Measurements from ENCODE around the gene EVPL. TPM values are rescaled to one million over a fixed set of nuclear protein-coding genes. Genes with fewer than 3 reads are reported as not detected.
"Not testable (repeated sequence)": the region's sequence is repeated elsewhere in the genome, so short reads cannot be mapped to it uniquely, and the experiment has no call there.

Gene EVPL
- total RNA-seq, 1 donor from 2014 or later, result not detected

DNA sequence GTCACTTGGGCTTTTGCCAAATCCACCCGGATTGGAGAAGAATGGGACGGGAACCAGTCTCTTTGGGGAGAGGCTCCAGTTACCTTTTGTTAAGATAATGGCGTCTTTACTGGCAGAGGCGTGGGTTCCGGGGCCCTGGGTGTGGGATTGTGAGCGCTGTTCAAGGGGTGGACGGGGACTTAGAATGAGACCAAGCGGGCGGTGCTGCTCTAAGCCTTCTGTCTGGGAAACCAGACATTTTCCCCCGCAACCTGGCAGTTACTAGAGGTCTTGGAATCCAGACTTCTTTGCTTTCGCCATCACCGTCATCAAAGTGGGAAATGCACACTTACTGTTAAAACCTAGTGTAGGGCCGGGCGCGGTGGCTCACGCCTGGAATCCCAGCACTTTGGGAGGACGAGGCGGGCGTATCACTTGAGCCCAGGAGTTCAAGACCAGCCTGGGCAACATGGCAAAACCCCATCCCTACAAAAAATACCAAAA is 47.4 kb downstream of the EVPL start:
- Mint-ChIP-seq H3K36me3 (ENCODE audit: low read depth) (peaks cover 3% of the 10 kb centered on the region), H3K4me1 (ENCODE audit: low read depth) (peaks cover 72% of the 10 kb centered on the region), H3K4me3 (ENCODE audit: unreplicated experiment) (peak overlapping the region; percentile 84), H3K27ac (ENCODE audit: unreplicated experiment) (peak overlapping the region; percentile 98), H3K27me3 (ENCODE audit: low read depth) (no peaks in the 10 kb centered on the region), H3K9me3 (ENCODE audit: low read depth) (no peaks in the 10 kb centered on the region)
- TF ChIP-seq, protein P1, sequence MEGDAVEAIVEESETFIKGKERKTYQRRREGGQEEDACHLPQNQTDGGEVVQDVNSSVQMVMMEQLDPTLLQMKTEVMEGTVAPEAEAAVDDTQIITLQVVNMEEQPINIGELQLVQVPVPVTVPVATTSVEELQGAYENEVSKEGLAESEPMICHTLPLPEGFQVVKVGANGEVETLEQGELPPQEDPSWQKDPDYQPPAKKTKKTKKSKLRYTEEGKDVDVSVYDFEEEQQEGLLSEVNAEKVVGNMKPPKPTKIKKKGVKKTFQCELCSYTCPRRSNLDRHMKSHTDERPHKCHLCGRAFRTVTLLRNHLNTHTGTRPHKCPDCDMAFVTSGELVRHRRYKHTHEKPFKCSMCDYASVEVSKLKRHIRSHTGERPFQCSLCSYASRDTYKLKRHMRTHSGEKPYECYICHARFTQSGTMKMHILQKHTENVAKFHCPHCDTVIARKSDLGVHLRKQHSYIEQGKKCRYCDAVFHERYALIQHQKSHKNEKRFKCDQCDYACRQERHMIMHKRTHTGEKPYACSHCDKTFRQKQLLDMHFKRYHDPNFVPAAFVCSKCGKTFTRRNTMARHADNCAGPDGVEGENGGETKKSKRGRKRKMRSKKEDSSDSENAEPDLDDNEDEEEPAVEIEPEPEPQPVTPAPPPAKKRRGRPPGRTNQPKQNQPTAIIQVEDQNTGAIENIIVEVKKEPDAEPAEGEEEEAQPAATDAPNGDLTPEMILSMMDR (IDR thresholded peaks at IDR 0.05), result no peak
- DNase-seq (ENCODE audit: low spot score), result peak; percentile 75

DNA sequence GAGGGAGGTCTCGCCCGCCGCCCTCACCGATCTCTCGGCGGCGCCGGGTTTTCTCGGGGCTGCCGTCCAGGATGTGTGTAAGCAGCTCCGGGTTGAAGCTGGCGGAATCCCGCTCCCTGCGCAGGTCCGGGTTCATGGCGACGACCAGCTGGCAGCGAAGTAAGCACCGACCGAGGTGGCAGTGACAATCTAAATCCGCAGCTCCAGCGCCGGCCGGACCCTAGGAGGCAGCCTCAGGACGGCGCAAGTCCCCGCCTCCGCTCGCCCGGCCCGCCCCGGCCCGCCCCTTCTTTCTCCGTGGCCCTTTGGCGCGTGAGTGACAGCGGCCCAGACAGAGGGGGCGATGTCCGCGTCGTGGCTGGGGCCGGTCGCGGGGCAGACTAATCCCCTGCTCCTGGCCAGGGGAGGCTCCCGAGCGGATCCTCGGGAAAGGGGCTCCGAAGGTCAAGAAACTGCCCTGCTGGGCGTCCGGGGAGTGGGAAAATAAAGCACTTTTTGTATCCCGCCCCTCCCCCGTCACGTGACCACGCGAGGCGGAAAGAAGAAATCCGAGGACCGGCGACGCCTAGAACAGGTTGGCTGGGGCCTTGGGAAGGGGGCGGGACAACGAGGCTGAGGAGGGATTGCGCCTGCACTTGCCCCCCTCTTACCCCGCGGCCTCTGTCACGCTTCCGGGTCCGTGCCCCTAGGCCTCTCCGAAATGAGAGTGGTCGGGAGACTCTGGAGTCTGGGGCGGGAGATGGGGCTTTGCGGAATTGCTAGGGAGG is 48.0 kb downstream of the EVPL start, which contains the start of the genes ACOX1 and TEN1:
Gene ACOX1 (minus strand): TSS at position 229 of the 767 bp plus-strand sequence. CDS start 93 bp downstream, at position 136.
Gene TEN1 (plus strand): TSS at position 303 of the 767 bp plus-strand sequence. CDS start 6,953 bp downstream, outside the sequence.
- TF ChIP-seq, protein P1 (IDR thresholded peaks at IDR 0.05), result peak; percentile 72
- Mint-ChIP-seq H3K4me3 (ENCODE audit: unreplicated experiment) (peak within 1 kb of the TSS; percentile 84), H3K27me3 (ENCODE audit: low read depth) (no peaks in the 10 kb centered on the region), H3K4me1 (ENCODE audit: low read depth) (peaks cover 74% of the 10 kb centered on the region), H3K9me3 (ENCODE audit: low read depth) (no peaks in the 10 kb centered on the region), H3K36me3 (ENCODE audit: low read depth) (peaks cover 7% of the 10 kb centered on the region), H3K27ac (ENCODE audit: unreplicated experiment) (peak within 1 kb of the TSS; percentile 98)
- peak; percentile 97 for DNase-seq (ENCODE audit: low spot score)

DNA sequence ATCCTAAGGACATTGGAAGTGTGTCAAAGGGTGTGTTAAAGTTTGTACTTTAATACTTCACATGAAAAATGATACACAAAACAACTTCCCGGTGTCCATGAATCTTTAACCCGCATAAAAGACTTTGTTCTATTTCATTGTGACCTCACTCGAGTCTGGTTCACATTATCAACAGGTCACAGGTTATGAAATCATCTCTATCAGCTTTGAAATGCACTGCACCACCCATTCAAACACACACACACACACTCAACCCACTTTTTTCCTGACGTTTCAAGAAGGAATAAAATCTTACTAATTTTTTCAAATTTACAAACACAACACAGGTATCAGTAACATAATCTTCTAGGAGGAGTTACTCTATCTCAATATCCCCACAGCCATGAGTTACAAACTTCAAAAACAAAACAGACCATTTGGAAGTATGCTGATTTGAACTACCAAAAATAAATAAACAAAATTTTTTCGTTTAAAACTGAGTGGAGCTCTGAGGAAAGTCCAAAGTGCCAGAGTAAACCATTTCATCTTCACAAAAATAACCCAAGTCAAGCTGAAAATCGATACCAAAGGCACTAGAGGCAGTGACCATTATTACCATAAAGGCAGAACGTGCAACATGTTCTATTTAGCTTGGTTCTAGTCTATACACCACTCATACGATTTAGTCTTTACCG is 50.8 kb downstream of the EVPL start:
- Mint-ChIP-seq H3K4me3 (ENCODE audit: unreplicated experiment) (peak overlapping the region; percentile 61), H3K27ac (ENCODE audit: unreplicated experiment) (peak overlapping the region; percentile 24), H3K27me3 (ENCODE audit: low read depth) (no peaks in the 10 kb centered on the region), H3K9me3 (ENCODE audit: low read depth) (no peaks in the 10 kb centered on the region), H3K36me3 (ENCODE audit: low read depth) (peaks cover 14% of the 10 kb centered on the region), H3K4me1 (ENCODE audit: low read depth) (peaks cover 56% of the 10 kb centered on the region)
- TF ChIP-seq, protein P1 (IDR thresholded peaks at IDR 0.05), result no peak
- no peak for DNase-seq (ENCODE audit: low spot score)

DNA sequence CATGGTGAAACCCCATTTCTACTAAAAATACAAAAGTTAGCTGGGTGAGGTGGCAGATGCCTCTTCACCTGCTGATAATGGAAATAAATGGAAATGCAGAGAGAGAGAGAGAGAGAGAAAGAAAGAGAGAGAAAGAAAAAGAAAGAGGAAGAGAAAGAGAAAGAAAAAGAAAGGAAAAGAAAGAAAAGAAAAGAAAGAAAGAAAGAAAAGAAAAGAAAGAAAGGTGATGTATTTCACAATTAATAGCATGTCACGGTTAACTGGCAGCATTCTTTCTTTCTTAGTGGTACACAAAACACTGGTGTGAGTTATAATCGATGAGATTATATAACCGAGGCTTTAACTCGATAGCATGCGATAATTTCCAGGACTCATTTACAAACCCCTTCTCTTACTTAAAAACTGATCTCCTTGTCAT is 51.3 kb downstream of the EVPL start:
- H3K36me3 Mint-ChIP-seq (ENCODE audit: low read depth), result peaks cover 15% of the 10 kb centered on the region
- peaks cover 50% of the 10 kb centered on the region for H3K4me1 Mint-ChIP-seq (ENCODE audit: low read depth)
- no peak overlapping the region for H3K27ac Mint-ChIP-seq (ENCODE audit: unreplicated experiment)
- TF ChIP-seq, protein P1 (IDR thresholded peaks at IDR 0.05), result no peak
- peak overlapping the region; percentile 61 for H3K4me3 Mint-ChIP-seq (ENCODE audit: unreplicated experiment)
- no peaks in the 10 kb centered on the region for H3K9me3 Mint-ChIP-seq (ENCODE audit: low read depth)
- DNase-seq (ENCODE audit: low spot score), result no peak
- H3K27me3 Mint-ChIP-seq (ENCODE audit: low read depth), result no peaks in the 10 kb centered on the region

DNA sequence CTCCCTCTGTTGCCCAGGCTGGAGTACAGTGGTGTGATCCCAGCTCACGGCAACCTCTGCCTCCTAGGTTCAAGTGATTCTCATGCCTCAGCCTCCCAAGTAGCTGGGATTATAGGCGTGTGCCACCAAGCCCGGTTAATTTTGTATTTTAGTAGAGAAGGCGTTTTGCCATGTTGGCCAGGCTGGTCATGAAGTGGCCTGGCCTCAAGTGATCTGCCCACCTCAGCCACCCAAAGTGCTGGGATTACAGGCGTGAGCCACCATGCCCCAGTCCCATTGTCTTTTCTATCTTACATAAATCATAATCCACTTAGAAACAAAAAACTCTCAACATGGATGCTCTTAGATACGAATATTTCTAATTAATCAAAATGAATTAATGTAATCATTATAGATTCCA is 51.9 kb downstream of the EVPL start:
- not testable (repeated sequence) for H3K9me3 Mint-ChIP-seq (ENCODE audit: low read depth); H3K4me3 Mint-ChIP-seq (ENCODE audit: unreplicated experiment); H3K27ac Mint-ChIP-seq (ENCODE audit: unreplicated experiment); H3K27me3 Mint-ChIP-seq (ENCODE audit: low read depth)
- H3K36me3 Mint-ChIP-seq (ENCODE audit: low read depth), result peaks cover 17% of the 10 kb centered on the region
- peak; percentile 8 for DNase-seq (ENCODE audit: low spot score)
- peaks cover 44% of the 10 kb centered on the region for H3K4me1 Mint-ChIP-seq (ENCODE audit: low read depth)
